Fibroblast of the aortic adventitia (primary cell): ENCODE measurements around the gene HNRNPF. TPM values are rescaled to one million over a fixed set of nuclear protein-coding genes. Genes with fewer than 3 reads are reported as not detected.
A peak's percentile ranks its signal among the peaks of the same experiment; 100 is the strongest.

Experiments
- DNase-seq: peaks from one replicate; pipeline ENCODE4 v3.0.0-alpha.2; 2010; ENCODE audit warnings: low read depth
- H3K4me3 ChIP-seq: 2 replicates; pipeline ENCODE4 v1.5.1; 2011; ENCODE audit warnings: low read depth, mild to moderate bottlenecking, control low read depth, low read length, moderate library complexity
- CTCF ChIP-seq: IDR thresholded peaks from 2 replicates; pipeline ENCODE4 v1.5.1; 2011; ENCODE audit warnings: mild to moderate bottlenecking, low read length, control low read depth, inconsistent platforms; ENCODE audit not compliant: insufficient read depth
- total RNA-seq: library from RNA; depleted of rRNA; stranded (reverse); fragments of >200 nt; gene quantifications from 2 replicates; pipeline ENCODE4 v1.2.3, GENCODE V29; 2012; ENCODE audit warnings: low replicate concordance

Gene HNRNPF
- total RNA-seq, 1 donor: 196 TPM

DNA sequence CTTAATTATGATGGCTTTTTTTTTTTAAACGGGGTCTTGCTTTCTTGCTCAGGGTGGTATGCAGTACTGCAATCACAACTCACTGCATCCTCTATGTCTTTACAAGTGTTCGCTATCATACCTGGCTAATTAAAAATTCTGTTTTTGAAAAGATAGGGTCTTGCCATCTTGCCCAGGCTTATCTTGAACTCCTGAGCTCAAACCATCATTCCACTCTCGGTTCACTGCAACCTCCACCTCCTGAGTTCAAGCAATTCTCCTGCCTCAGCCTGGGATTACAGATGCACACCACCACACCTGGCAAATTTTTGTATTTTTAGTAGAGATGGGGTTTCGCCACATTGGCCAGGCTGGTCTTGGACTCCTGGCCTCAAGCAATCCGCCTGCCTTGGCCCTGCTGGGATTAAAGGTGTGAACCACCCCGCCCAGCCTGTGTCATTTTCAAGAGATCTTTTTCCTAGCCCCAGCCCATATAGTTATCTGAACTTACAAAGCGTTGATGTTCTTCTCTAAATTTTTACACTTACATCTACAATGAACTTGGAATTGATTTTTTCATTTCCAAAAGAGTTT is 6.0 kb downstream of the HNRNPF start:
- DNase-seq: no peak
- no peak overlapping the region for H3K4me3 ChIP-seq
- no peak for TF ChIP-seq CTCF

- no peak for DNase-seq
- H3K4me3 ChIP-seq: no peak overlapping the region
- no peak for TF ChIP-seq CTCF
Measured at GRCh38 chr10:43402176-43402575, 6.8 kb downstream of the HNRNPF start.

DNA sequence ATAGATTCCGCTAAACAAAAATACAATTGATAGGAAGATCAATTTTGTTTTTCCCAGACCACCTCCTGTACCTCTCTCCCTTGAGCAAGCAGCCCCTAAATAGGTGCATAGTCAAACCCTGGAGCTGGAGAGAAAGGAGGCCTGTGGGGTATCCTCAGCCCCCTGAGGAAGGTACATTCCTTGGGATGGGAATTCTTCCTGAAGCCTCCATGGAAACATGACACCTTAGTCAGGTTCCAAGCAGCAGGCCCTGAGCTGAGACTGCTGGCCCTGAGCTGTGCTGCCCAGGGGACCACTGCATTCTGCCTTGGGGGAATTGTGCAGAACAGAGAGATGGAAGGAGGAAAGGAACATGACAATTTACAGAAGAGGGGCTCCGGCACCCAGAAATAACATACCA is 7.4 kb downstream of the HNRNPF start:
- no peak for DNase-seq
- H3K4me3 ChIP-seq: no peak overlapping the region
- no peak for TF ChIP-seq CTCF

DNA sequence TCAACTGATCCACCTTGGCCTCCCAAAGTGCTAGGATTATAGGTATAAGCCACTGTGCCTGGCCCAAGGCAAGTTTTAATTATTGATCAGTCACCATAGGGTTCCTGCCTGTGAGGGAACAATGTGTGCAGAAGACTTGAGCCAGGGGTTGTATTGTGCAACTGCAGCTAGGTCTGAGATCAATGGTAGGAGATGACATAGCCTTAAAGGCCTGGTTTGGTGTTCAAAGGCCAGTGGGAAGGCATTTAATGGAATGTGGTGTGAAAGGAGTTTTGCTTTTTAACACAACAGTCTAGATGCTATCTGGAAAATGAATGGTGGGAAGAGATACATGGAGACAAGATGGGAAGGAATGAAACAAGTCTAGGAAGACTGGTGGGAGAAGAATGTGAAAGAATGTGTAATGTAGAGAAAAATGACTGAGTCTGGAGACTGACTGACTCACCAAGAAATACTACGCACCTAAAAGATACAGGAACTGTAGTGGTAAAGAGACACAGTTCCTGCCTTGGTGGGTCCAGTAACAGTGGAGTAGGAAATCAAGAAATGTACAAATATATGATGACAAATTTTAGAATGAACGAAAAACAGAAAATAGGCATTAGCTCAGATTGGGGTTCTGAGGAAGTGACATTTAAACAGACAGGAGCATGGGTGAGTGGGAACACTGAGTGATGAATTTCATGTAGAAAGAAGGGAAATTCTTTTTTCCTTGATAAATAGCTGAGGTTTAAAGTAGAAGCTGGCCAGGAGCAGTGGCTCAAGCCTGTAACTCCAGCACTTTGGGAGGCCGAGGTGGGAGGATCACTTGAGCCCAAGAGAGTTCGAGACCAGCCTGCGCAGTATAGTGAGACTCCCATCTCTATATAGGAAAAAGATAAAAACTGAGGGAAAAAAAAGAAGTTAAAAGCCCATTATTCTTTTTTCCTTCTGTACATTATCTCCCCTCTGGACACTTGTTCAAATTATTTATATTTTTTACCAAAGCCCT is 9.4 kb downstream of the HNRNPF start:
- TF ChIP-seq CTCF: no peak
- peak; percentile 38 for DNase-seq
- H3K4me3 ChIP-seq: no peak overlapping the region

- no peak for TF ChIP-seq CTCF
- no peak for DNase-seq
- H3K4me3 ChIP-seq: no peak overlapping the region
Measured at GRCh38 chr10:43398939-43399319, 10.1 kb downstream of the HNRNPF start.

DNA sequence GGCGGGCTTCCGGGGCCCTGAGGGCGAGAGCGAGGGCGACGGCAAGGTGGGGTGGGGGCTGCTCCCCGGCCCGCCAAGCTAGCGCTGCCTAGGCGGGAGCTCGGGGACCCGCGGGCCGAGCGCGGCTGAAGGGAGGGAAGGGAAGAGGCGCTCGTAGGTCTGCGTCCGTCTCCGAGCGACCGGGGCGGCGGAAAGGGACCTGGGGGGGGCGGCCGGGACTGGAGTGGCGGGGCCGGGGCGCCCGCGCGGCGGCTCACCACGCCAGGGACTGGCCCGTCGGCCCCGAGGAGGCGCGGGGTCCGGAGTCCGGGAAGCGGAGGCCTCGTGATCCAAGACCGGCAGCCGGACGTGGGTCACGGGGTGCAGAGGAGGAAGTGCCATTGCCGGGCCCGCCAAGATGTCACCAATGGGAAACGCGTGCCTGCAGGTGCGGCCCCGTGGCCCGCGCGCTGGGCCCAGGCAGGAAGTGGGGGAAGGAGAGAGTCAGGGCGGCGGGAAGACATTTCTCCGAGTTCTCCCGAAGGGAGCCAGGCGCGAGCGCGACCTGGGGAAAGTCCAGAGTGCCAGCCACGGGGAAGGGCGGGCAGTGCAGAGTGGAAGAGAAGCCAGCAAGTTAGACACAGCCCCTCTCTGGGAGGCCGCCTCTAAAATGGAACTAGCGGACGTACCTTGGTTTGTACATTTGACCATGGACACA is 11.9 kb downstream of the HNRNPF start:
- peak; percentile 63 for DNase-seq
- peak overlapping the region; percentile 68 for H3K4me3 ChIP-seq
- TF ChIP-seq CTCF: no peak
